HG03039 (cell line): Measurements from ENCODE around the gene NTNG1.

Experiments
- ATAC-seq: cut with Tn5 transposase; IDR thresholded peaks from one replicate; pipeline ENCODE4 v1.9.1; 2021; ENCODE audit warnings: mild to moderate bottlenecking, moderate library complexity; ENCODE audit not compliant: unreplicated experiment

The NTNG1 gene

DNA sequence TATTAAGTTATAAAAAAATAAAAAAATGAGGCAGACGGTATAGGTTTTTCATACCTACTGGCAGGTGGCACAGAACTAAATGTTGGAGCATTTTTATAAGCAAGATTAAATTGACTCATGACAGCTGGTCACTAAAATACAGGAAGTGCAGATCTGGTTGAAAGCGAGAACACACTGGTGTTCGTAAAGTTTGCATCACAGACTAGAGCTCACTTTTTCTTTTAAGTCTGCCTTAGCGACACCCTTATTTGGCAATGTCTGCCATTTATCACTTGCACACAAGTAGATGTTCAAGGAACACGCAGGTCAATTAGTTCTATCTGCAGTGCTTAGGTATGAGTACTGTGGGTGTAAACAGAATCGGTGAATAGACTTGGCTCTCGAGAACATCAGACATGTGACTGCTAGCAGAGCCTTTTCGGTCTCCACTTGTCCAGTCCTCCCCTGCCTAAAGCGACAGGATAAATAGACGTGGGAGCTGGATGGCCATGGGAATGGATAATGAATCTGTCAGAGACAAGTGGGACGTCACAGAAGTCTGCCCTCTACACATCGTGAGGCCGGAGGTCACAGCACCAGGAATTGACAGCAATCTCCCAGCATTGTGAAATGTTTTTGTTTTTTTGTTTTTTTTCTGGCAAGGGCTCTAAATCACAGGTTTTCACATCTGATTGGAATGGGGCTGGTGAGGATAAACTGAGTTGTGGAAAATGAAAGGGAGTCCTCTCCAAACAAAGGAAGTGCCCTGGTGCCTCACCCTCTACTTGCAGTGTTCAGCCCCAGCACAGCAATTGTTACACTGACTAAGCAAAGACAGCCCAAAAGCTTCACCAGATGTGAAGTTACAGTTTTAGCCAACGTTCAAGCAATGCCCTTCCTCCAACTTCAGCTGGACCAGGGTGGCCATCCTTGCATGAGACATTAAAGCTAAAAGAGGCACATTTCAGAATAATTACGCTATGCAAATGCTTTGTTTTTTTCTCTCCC is 248.9 kb downstream of the NTNG1 start:
- ATAC-seq: no peak

DNA sequence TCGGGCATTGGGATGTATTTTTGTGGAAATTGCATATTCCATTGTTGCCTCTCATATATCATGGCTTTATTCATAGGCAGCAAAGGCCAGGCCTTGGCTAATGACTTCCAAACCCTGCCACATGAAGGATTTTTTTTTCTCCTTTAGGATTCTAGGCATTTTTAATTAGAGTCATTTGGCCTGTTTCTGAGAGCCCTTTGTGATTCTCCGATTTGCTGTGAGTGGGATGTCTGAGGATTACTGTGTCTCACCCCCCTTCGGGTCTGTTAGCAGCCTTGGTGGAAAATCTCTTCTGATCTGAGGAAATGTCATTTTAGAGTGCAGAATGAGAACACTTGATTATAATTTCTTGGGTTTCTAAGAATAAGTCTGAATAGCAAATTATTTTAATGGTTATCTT is 253.5 kb downstream of the NTNG1 start:
- ATAC-seq: no peak

DNA sequence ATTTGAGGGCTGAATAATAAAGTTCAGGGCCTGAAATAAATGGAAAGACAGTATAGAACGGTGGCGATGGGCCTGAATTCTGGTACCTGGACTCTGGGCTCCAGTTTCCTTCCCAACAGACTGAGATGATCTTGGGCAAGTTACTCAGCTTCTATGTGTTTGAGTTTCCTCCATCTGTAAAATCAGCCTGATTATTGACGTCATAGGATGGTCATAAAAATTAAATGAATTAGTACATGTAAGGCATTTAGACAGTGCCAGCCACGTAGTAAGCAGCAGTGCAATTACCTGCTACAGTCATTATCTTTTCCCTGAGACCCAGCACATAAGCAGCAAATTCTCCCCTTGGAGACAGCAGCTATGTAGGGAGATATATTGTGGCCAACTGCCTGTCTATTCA is 260.9 kb downstream of the NTNG1 start:
- no peak for ATAC-seq

DNA sequence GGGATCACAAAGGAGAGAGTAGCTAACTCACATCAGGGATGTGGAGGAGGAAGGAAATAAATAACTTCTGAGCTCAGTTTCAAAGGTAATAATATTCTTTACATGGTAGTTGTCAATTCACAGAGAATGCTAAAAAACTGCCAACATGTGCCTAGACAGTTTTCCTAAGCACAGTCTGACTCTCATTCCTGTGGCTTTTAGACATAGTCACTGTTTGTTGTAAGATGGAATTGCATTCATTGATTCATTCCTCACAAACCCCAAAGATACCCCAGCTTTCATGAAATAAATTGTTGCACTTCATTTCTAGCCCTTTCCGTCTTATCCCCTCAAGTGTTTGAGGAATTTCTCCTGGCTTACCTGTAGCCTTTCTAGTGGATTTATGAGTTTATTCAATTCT is 263.9 kb downstream of the NTNG1 start:
- ATAC-seq: no peak

DNA sequence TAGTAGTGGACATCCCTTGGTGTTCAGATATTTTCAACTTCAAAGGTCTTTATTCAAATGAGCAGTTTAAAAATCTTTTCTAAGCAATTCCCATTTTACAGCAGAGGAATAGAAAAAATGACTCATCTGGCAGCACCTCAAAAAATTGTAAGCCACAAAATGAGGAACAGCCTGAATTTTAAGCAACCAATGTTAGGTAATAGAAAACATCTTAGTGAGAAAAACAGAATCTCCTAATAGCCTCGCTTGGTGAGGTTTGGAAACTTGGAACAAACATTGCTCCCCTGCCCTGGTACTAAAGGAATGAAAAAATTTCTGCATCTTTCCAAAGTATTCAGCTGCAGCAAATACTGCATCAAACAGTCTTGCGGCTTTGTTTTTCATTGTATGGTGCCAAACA is 264.4 kb downstream of the NTNG1 start:
- no peak for ATAC-seq

DNA sequence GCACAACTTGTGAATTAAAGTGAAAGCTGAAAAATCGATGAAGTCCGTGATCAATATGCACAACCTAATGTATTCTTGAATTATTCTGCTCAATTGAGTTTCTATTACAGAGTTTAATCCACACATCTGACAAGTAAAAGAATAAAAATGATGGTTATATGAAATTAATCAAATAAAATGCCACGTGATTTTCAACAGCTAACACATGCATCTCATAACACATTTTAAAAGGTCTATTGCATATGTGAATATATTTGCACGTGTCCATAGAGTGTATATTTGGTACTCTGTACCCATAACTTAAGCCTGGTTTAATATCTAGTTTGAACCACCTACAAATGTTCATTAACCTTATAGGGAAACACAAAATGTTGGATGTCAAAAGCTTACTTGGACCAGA is 266.2 kb downstream of the NTNG1 start:
- ATAC-seq: no peak

DNA sequence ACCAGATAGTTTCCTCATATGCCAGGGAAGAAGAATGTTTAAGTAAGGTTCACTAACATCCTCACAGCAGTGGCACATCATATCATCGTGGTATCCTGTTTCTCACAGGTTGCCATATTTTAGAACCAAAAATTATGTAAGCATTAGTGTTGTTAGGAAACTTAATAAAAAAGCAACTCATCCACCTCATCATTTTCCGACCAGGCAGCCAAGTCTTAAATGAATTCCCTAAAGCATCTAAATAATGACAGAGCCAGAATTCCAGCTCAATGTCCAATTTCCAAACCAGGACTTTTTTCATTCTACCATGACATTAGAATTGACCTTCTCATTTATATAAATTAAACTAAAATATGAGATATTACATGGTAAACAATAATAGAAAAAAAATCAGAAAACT is 272.7 kb downstream of the NTNG1 start:
- ATAC-seq: no peak

DNA sequence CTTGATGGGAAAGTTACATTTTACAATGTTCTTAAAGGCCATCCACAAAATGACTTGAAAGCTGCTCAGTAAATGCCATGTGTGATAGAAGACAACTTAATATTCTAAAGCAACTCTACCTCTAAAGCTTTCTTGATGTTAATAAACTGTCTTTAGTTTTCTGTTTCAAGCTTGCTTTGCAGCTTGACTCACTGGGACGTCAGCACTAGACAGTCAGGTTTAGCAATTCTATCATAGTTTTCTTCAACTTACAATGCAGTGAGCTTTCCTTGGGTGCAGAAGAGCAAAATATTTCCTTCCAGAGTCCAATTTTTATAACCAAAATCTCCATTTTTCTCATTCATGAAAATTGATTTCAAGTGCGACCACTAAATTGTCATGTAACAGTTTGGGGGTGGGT is 273.1 kb downstream of the NTNG1 start:
- no peak for ATAC-seq

DNA sequence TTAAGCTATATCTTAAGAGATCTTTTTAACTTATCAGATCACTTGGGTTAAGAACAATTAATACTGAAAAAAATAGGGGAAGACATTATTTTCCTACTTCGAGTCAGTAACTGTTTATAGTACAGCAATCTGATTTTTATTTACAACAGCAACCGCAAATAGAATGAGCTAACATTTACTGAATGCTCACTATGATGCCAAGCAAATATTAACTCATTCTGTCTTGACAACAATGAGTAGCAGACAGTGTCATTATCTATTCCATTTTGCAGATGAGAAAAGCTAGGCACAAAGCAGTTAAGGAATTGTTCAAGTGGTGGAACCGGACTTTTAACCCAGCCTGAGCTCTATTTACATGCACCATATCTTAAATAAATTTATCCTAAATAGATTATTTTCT is 273.7 kb downstream of the NTNG1 start:
- ATAC-seq: no peak

DNA sequence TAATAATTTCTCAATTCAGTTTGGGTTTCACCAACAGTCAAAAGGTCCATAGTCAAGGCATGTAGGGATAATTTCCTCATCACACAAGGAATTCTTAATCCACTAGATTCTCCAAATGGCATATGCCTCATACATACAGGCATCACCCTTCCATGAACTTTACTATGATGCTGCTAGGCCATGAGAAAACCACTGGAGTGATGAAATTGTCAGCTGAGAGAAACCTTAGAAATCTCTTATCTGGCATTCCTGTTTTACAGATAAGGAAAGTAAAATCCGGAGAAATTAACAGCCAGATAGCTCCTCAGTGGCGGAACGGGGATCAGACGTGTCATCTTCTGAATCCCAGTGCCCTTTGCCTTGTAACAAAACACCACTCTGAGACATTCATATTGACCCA is 274.4 kb downstream of the NTNG1 start:
- no peak for ATAC-seq

DNA sequence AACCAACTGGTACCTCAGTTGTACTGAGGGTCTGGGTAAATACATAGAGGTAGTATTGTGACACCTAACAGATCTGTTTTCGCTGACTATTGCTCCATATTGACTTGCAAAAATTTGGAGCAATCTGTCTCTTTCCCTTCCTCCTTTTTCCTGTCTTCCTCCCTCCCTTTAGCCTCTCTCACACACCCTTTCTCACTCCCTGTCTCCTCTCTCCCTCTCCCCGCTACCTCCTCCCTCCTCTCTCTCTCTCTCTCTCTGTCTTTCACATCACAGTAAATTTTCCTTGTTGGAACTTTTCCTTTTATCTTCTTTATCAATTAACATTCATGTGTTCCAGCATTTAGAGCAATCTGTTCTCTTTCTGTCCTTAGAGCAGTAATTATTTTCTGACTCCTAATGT is 278.2 kb downstream of the NTNG1 start:
- ATAC-seq: no peak

DNA sequence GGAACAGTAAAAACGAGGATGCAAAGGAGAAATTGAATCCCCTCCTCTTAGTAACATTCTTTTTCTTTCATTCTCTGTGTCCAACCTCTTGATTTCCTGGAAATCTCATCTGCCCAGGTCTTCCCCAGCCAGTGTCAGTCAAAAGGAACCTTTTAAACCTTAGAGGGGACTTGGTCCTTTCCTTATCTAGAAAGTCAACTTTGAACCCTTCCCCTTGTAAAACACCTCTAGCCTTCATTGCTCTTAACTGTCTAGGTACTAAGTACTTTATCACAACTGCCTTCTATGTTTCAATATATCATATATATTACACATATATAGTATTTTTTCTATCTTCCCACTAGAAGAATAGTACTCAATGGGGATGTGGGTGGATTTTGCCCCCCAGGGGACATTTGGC is 282.1 kb downstream of the NTNG1 start:
- ATAC-seq: no peak

DNA sequence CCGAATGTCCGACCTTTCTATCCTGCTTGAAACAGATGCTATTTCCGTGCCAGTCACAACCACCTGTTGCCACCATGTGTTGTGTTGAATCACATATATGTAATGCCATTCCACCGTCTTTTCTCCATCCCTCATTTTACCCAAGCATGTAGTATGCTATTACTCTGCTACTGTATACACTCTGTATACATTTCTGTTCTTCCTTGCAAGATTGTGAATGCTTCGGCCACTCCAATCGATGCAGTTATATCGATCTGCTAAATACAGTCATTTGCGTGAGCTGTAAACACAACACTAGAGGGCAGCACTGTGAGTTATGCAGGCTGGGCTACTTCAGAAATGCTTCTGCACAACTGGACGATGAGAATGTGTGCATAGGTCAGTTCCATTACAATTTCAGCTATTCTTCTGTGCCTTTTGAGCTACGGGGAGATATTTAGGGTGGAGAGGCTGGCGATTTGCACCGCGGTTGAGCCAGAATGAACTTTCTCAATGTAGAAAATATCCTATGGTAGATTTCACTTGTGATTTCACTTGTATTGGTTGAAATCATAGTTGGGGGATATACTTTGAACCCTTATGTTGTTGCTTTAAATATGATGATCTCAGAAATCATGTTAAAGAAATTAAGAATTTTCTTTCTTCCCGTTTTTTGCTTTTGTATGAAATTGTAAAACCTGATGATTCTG is 289.8 kb downstream of the NTNG1 start:
- peak; percentile 89 for ATAC-seq

DNA sequence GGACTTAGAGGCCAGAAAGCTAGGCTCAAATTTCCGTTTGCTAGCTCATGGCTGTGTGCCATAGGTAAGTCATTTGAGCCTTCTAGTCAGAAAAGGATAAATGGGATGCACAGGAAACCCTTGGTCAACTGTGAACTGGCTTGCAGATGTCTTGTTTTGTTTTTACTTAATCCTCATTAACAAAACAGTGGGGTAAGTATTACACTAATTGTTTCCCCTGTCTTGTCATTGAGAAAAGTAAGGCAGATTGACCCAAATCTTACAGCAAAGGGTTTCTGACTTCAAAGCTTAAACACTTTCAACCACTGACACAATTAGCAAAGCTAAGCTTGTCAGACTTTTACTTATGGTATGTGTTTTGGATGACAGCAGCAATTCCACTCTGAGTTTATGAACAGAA is 291.3 kb downstream of the NTNG1 start:
- no peak for ATAC-seq

DNA sequence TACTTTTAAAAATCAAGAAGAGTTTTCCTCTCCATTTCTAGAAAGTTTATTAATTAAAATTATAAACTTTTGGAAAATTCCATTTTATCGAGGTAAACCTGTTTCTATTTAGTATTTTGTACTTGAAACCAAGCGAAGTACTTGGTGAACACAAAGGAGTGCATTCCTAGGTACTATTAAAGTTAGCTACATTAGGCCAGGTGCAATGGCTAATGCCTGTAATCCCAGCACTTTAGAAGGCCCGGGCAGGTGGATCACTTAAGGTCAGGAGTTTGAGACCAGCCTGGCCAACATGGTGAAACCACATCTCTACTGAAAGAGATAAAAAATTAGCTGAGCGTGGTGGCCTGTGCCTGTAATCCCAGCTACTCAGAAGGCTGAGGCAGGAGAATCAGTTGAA is 292.2 kb downstream of the NTNG1 start:
- ATAC-seq: no peak

DNA sequence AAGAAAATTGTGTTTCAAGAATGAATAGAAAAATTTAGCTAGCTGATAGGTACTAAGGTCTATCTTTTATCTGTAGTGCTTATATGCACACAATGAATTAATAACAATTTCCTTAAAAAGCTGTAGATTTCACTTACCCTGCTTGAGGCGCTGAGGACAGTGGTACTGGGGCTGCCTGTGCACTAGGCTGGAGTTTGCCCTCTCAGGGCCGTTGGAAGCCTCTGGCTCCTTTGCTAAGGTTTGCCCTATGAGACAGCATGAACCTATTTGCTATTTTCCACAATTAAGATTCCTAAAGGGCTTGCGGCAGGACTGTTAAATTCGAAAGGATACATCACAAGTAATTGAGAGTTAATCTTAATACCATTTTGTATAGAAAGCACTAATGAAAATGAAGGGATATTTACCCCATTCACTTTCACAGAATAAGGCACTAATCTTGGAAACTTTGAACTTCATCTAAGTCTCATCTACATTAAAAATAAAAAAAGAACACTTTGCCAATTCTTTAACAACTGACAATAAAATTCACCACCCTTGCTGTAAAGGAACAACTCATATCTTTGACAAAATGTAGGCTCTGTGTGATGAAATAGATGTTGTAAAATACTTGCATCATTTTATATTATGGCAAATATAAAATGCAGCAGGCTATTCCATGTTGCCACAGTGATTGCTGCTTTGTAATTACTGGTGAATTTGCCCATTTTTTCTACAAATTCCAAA is 293.0 kb downstream of the NTNG1 start:
- no peak for ATAC-seq

DNA sequence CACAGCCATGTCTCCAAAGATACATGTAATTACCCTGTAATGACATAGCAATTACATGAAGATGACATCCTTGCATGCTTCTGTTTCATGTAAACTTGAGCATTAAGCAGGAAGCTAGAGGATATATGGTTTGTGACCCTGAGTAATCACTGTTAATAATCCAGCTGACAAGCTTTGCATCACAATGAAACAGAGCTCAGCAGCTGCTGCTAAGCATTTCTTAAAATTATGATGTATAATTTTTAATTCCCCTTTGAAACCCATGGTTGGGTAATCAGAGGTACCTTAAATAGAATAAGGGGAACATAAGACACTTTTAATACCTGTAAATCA is 293.5 kb downstream of the NTNG1 start:
- ATAC-seq: no peak

DNA sequence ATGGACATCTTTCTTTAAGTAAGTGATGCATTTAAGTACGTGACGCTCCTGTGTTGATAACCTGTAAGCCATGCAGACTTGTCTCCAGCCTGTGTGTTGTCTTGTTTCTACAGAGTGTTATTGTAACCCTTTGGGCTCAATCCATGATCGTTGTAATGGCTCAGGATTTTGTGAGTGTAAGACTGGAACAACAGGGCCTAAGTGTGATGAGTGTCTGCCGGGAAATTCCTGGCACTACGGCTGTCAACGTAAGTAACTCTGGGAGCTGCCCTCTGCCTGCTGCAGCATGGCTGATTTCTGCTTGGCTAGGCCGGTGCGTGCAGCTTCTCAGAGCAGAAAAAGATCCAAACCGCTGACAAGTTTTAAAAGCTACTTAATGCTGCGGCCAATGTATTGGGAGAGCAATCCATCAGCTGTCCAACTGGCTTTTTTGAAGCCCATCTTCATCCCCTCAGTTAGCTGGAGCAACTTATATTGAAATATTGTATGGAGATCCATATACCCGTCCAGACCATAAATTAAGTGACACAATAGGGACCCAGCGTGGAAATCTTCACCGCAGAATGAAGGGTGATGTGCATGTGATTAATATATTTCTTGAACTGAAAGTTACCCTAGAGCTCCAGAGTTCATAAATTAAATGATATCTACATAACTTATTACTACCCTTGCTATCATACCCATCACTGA is 295.9 kb downstream of the NTNG1 start:
- no peak for ATAC-seq

DNA sequence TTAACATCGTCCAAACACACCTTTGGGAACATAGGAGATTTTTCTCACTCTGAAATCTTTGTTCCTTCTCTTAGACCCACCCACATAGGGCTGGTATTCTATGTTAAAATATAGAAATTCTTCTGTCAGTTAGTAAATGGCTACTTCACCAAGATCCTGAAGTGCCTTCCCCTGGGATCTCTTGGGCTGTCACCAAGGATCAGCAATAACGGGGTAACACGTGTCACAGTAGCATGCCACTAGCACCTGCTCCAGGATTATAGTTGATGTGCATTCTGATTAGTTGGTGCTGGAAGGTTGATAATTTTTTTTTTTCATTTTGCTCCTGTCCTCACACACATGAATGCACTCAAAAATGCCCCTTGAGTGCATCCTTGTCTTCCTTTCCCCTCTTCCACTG is 298.7 kb downstream of the NTNG1 start:
- ATAC-seq: no peak

DNA sequence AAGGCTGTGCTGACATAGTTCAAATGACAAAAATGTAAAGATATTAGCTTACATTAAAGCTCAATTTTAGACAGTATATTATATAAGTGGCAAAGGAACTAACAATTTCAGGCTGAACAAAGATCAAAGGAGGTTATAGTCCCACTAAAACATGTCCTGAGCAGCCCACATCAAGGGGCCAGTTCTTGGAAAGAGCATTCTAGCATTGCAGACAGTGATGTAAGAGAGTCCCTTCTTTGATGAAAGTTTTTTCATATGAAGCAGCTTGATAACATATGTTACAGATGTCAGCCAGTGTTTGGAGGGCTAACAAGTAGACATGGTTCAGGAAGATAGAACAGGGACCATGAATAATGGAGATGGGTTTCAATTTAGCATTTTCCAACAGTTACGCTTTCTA is 301.7 kb downstream of the NTNG1 start:
- ATAC-seq: no peak

DNA sequence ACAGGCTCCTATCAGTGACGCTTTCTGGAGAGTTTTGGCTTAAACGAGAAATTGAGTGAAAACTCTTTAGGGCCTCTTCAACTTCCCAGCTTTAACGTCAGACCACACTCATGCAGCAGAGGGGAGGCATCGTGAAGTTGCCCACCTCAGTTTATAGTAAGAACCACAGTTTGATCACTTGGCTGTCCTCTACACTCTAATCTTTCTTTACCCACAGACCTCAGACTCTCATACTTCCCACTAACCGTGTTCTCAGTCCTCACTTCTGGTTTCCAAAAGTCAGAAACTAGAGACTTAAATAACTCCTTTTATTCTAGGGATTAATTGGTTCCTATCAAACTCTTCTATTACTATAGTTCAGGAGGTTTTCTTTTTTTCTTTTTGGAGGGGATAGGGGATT is 302.2 kb downstream of the NTNG1 start:
- ATAC-seq: no peak
